ENCODE data around the gene TOR1B.

GRCh38 chr9:129814432-129815223, 11.6 kb downstream of the TOR1B start:
- TF ChIP-seq CTCF (IDR thresholded peaks at IDR 0.05): no peak
- no peak for TF ChIP-seq POLR2A (IDR thresholded peaks at IDR 0.05)

Measured in esophagus squamous epithelium (tissue), 4 donors.